Fibroblast of lung (primary cell): Measurements from ENCODE around the gene SERPINI1.

ENCODE experiments used
- CTCF ChIP-seq, 2 donors: IDR thresholded peaks in 1 of 2; conservative IDR thresholded peaks in 1 of 2; 1 replicate in 1 of 2; 2 replicates in 1 of 2; pipeline ENCODE4 v1.5.1; 2011 to 2012; ENCODE audit warnings: low read length in 2 of 2, control low read depth in 1 of 2, inconsistent platforms in 1 of 2, low read depth in 1 of 2, mild to moderate bottlenecking in 1 of 2
- EZH2 ChIP-seq: IDR thresholded peaks from 2 replicates; pipeline ENCODE4 v1.5.1; 2012; ENCODE audit warnings: low read length, control low read depth, mild to moderate bottlenecking; ENCODE audit errors: missing control alignments

- TF ChIP-seq CTCF (conservative IDR thresholded peaks at IDR 0.05 in 1 of 2, IDR thresholded peaks at IDR 0.05 in 1 of 2; ENCODE audit: low read depth in 1 of 2, low read length in 2 of 2) (no peak), EZH2 (no peak)
These were observed 115.7 kb downstream of the SERPINI1 start for GRCh38 chr3:167851171-167851570.
